K562 (cell line): Measurements from ENCODE around the gene SRPK3. TPM values are rescaled to one million over a fixed set of nuclear protein-coding genes. Genes with fewer than 3 reads are reported as not detected.
A peak's percentile ranks its signal among the peaks of the same experiment; 100 is the strongest.

Experiments
- CCNT2 ChIP-seq: IDR thresholded peaks from 2 replicates; pipeline ENCODE4 v1.6.1; 2011; ENCODE audit warnings: borderline replicate concordance, low read depth, mild to moderate bottlenecking, moderate library complexity, mixed read lengths, low read length; ENCODE audit not compliant: insufficient read length; ENCODE audit errors: extremely low read depth
- CHAMP1 ChIP-seq: fragments of 450-650 bp; IDR thresholded peaks from 2 replicates; pipeline ENCODE4 v1.6.1; 2016; ENCODE audit warnings: mild to moderate bottlenecking
- FOXA3 ChIP-seq, 2 experiments: fragments of 450-650 bp in 1 of 2; sonication (generic) in 1 of 2; formaldehyde crosslinking; IDR thresholded peaks in 1 of 2; conservative IDR thresholded peaks in 1 of 2; 2 replicates each; pipeline versions ENCODE4 v1.4.0 to v1.8.0; 2020 to 2022; ENCODE audit warnings: mild to moderate bottlenecking in 2 of 2, missing genetic modification reagents in 1 of 2
- FOXJ2 ChIP-seq: fragments of 200-800 bp; sonication (Bioruptor generic); IDR thresholded peaks from 2 replicates; pipeline ENCODE4 v1.6.1; 2016; ENCODE audit warnings: missing genetic modification characterization, missing compliant biosample characterization
- FOXK2 ChIP-seq, 2 experiments: fragments of 450-650 bp; IDR thresholded peaks in 1 of 2; conservative IDR thresholded peaks in 1 of 2; 2 replicates each; pipeline ENCODE4 v1.6.1; 2016; ENCODE audit warnings: low read depth in 2 of 2, mild to moderate bottlenecking in 1 of 2
- GABPB1 ChIP-seq: sonication (generic); formaldehyde crosslinking; IDR thresholded peaks from 2 replicates; pipeline ENCODE4 v1.8.0; 2022; ENCODE audit warnings: mild to moderate bottlenecking, missing genetic modification reagents
- MECOM ChIP-seq: fragments of 250-450 bp; sonication (Bioruptor Pico); IDR thresholded peaks from 2 replicates; pipeline ENCODE4 v1.8.0; 2022; ENCODE audit warnings: inconsistent platforms
- MEIS2 ChIP-seq: fragments of 450-650 bp; IDR thresholded peaks from 2 replicates; pipeline ENCODE4 v1.6.1; 2014; ENCODE audit warnings: mild to moderate bottlenecking; ENCODE audit not compliant: partially characterized antibody
- MNT ChIP-seq, 2 experiments: fragments of 450-650 bp; conservative IDR thresholded peaks; 2 replicates each; pipeline ENCODE4 v1.6.1; 2017; ENCODE audit warnings: mild to moderate bottlenecking in 2 of 2, moderate library complexity in 2 of 2
- RHOXF2B ChIP-seq: fragments of 250-450 bp; sonication (Bioruptor Pico); conservative IDR thresholded peaks from 2 replicates; pipeline ENCODE4 v1.5.1; 2021
- RNF2 ChIP-seq: sonication (generic); IDR thresholded peaks from 2 replicates; pipeline ENCODE4 v1.6.1; 2016
- SMARCB1 ChIP-seq: IDR thresholded peaks from 2 replicates; pipeline ENCODE4 v1.6.1; 2011; ENCODE audit warnings: improper control_type of control experiment, low read depth; ENCODE audit not compliant: insufficient read length
- SPI1 ChIP-seq: IDR thresholded peaks from 2 replicates; pipeline ENCODE4 v1.6.1; 2011; ENCODE audit warnings: low read depth, low read length, control low read depth, borderline replicate concordance
- TCF15 ChIP-seq: fragments of 250-450 bp; sonication (Bioruptor Pico); IDR thresholded peaks from 2 replicates; pipeline ENCODE4 v1.8.0; 2022; ENCODE audit warnings: moderate library complexity, mild to moderate bottlenecking, inconsistent platforms
- THAP7 ChIP-seq: fragments of 250-450 bp; sonication (Bioruptor Pico); IDR thresholded peaks from 2 replicates; pipeline ENCODE4 v1.5.0; 2021
- WHSC1 ChIP-seq: IDR thresholded peaks from one replicate; pipeline ENCODE4 v1.6.1; 2012; ENCODE audit warnings: low read length, control low read depth, inconsistent platforms
- ZFP36 ChIP-seq: fragments of 150-350 bp; IDR thresholded peaks from 2 replicates; pipeline ENCODE4 v1.6.1; 2018; ENCODE audit warnings: low read length, low read depth; ENCODE audit not compliant: partially characterized antibody
- ZKSCAN3 ChIP-seq: fragments of 250-450 bp; sonication (Bioruptor Pico); IDR thresholded peaks from 2 replicates; pipeline ENCODE4 v1.4.0; 2020
- ZNF408 ChIP-seq: fragments of 250-450 bp; sonication (Bioruptor Pico); IDR thresholded peaks from 2 replicates; pipeline ENCODE4 v1.4.0; 2020; ENCODE audit warnings: low read depth, mild to moderate bottlenecking, moderate library complexity
- ZNF655 ChIP-seq: fragments of 250-450 bp; sonication (Bioruptor Pico); IDR thresholded peaks from 2 replicates; pipeline ENCODE4 v1.5.0; 2021
- ZNF707 ChIP-seq: fragments of 250-450 bp; sonication (Bioruptor Pico); conservative IDR thresholded peaks from 2 replicates; pipeline ENCODE4 v1.8.0; 2022; ENCODE audit warnings: inconsistent platforms, mild to moderate bottlenecking, moderate library complexity
- polyA plus RNA-seq, 8 experiments: library from polyadenylated mRNA; depleted of rRNA in 4 of 8; stranded (reverse) in 5 of 8; unstranded in 3 of 8; fragments of >200 nt; fragmentation: Nextera tagmentation in 2 of 8; fragmentation: Illumina TruSeq in 1 of 8; extraction: Ambion mirVana in 2 of 8; extraction: Trizol in 1 of 8; gene quantifications; 2 replicates each; pipeline versions ENCODE4 v1.2.1 to v1.2.3, GENCODE V29; 2011 to 2014; ENCODE audit warnings: inconsistent platforms in 1 of 8, missing spikeins in 1 of 8
- total RNA-seq, 7 experiments: library from RNA; depleted of rRNA in 6 of 7; stranded (reverse); fragments of >200 nt in 6 of 7; fragmentation: Illumina TruSeq in 2 of 7; extraction: Trizol in 2 of 7; gene quantifications; 2 replicates each; pipeline versions ENCODE4 v1.2.1 to v1.2.3, GENCODE V29; 2011 to 2021; ENCODE audit warnings: low replicate concordance in 1 of 7

SRPK3 gene
- total and polyA plus RNA-seq, 9 of the 15 experiments (the other 6 are each of a cell fraction or from before 2014, with no cell fraction given) = 0.01 to 0.09 (median 0.04) TPM; not detected in 2

- TF ChIP-seq MEIS2 (peak; percentile 84), FOXK2 (conservative IDR thresholded peaks at IDR 0.05 in 1 of 2, IDR thresholded peaks at IDR 0.05 in 1 of 2; ENCODE audit: low read depth in 2 of 2) (peak in 1 of 2 experiments; percentile 72; a peak in 2 of 4 replicates), SPI1 (0 out of 2 replicates have a peak, but pooled peaks have one; percentile 35), RNF2 (peak; percentile 48; the same call in 1 of the 2 replicates), ZKSCAN3 (CRISPR knock-in tag) (no peak), TCF15 (CRISPR knock-in tag) (no peak), WHSC1 (no peak), FOXA3 (CRISPR knock-in tag; conservative IDR thresholded peaks at IDR 0.05 in 1 of 2, IDR thresholded peaks at IDR 0.05 in 1 of 2) (no peak), GABPB1 (CRISPR knock-in tag) (peak; percentile 80; the same call in 1 of the 2 replicates), ZNF707 (CRISPR knock-in tag) (no peak), ZFP36 (no peak), FOXJ2 (tag) (no peak), THAP7 (no peak), RHOXF2B (no peak), SMARCB1 (no peak), ZNF408 (CRISPR knock-in tag) (no peak), ZNF655 (CRISPR knock-in tag) (no peak), MECOM (no peak), CCNT2 (peak; percentile 82), CHAMP1 (no peak), MNT (conservative IDR thresholded peaks at IDR 0.05) (peak; percentile 85 to 92)
These were observed 13.4 kb downstream of the SRPK3 start, which contains the start of the genes IDH3G and SSR4 (continued) for GRCh38 chrX:153794018-153794896.
